ENCODE results near the gene ARF1. TPM values are rescaled to one million over a fixed set of nuclear protein-coding genes. Genes with fewer than 3 reads are reported as not detected.

ARF1 gene
- total RNA-seq, 1 donor from 2014 or later, result 393 TPM

DNA sequence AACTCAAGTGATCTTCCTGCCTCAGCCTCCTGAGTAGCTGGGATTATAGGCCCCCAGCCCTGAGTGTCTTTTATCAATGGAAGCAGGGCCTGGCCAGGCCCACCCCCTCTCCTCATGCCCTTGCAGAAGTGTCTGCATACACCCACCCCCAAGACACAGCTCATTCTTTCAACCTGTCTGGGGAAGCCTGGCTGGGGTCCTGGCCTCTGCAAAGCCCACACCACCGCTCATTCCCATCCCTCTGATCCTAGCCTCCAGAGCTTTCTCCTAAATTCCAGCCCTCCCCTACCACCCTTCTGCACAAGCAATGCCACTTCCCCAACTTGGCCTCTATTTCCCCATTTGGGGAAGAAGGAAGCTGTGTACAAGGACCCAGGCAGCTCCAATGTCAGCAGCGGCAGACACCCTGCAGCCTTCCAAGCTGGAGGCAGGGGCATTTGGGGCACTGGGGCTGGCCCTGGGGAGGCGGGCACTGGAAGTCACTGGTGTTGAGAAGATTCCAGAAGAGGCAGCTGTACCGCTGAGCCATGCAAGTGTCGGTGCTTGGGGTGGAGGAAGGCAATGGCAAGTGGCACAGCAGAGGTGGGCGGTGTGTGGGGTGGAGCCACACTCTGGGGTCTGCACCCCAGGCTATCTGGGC is 33.7 kb upstream of the ARF1 start:
- Mint-ChIP-seq H3K36me3 (ENCODE audit: low read depth, unreplicated experiment) (peaks cover 12% of the 10 kb centered on the region), H3K27me3 (ENCODE audit: unreplicated experiment) (peaks cover 17% of the 10 kb centered on the region), H3K4me3 (ENCODE audit: unreplicated experiment) (no peak overlapping the region), H3K4me1 (ENCODE audit: unreplicated experiment) (peaks cover 4% of the 10 kb centered on the region), H3K9me3 (ENCODE audit: unreplicated experiment) (no peaks in the 10 kb centered on the region), H3K27ac (ENCODE audit: unreplicated experiment) (no peak overlapping the region)
- DNase-seq (ENCODE audit: low spot score), result no peak
- TF ChIP-seq, protein P1, sequence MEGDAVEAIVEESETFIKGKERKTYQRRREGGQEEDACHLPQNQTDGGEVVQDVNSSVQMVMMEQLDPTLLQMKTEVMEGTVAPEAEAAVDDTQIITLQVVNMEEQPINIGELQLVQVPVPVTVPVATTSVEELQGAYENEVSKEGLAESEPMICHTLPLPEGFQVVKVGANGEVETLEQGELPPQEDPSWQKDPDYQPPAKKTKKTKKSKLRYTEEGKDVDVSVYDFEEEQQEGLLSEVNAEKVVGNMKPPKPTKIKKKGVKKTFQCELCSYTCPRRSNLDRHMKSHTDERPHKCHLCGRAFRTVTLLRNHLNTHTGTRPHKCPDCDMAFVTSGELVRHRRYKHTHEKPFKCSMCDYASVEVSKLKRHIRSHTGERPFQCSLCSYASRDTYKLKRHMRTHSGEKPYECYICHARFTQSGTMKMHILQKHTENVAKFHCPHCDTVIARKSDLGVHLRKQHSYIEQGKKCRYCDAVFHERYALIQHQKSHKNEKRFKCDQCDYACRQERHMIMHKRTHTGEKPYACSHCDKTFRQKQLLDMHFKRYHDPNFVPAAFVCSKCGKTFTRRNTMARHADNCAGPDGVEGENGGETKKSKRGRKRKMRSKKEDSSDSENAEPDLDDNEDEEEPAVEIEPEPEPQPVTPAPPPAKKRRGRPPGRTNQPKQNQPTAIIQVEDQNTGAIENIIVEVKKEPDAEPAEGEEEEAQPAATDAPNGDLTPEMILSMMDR (IDR thresholded peaks at IDR 0.05; ENCODE audit: unreplicated experiment), result no peak

DNA sequence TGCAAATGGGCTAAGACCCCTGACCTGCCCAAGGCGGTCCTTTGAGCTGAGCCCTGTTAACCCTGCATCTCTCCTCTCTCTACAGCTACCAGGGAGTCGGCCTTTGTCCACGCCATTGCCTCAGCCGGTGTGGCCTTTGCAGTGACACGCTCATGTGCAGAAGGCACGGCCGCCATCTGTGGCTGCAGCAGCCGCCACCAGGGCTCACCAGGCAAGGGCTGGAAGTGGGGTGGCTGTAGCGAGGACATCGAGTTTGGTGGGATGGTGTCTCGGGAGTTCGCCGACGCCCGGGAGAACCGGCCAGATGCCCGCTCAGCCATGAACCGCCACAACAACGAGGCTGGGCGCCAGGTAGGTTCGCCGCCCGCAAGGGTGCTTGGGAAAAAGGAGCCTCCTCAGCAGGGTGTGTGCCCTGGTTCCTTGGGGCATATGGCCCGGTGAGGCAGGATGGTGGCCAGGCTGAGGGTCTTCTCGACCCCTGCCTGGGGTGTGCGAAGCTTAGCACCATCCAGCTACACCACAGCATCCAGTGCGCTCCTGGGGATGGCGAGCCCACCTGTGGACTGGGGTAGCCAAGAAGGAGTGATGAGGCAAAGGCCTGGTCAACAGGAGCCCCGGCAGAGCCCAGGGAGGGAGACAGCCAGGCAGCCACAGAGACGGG is 31.8 kb upstream of the ARF1 start:
- DNase-seq (ENCODE audit: low spot score), result no peak
- TF ChIP-seq, protein P1 (IDR thresholded peaks at IDR 0.05; ENCODE audit: unreplicated experiment), result no peak
- Mint-ChIP-seq H3K27me3 (ENCODE audit: unreplicated experiment) (peaks cover 15% of the 10 kb centered on the region), H3K4me3 (ENCODE audit: unreplicated experiment) (no peak overlapping the region), H3K9me3 (ENCODE audit: unreplicated experiment) (no peaks in the 10 kb centered on the region), H3K4me1 (ENCODE audit: unreplicated experiment) (peaks cover 4% of the 10 kb centered on the region), H3K36me3 (ENCODE audit: low read depth, unreplicated experiment) (peaks cover 12% of the 10 kb centered on the region), H3K27ac (ENCODE audit: unreplicated experiment) (no peak overlapping the region)

DNA sequence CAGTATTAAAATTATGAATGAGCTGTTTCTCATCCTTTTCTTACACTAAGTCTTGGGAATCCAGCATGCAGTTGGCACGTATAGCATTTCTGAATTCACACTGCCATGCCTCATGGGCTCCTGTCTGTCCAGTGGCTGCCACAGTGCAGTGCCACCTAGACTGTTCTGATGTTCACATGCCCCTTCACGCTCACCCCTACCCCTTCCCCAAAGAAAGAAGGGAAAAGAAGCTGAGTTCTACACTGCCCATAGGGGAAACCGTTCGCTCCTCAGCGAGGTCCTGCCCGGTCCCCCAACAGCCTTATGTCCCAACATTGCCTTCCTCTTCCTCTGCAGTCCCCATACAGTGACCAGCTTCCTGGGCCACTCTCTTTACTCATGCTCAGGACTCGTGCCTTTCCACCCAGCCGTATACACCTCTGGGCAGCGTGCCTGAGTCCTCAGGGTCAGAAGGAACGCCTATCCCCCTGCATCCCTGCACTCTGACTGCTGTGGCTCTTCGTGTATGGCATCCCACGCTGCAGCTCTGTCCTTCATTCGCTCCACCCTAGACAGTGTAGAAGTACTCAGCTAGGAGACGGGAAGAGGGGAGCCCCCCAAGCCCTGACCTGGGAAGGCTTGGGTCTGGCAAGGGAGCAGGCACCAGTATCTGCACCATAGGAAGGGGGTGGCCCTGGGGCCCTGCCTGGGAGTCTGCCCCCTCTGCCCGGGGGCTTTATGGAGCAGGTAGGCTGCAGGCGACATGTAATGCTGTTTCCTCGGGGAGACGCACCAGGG is 24.1 kb upstream of the ARF1 start:
- H3K36me3 Mint-ChIP-seq (ENCODE audit: low read depth, unreplicated experiment), result peaks cover 5% of the 10 kb centered on the region
- H3K4me1 Mint-ChIP-seq (ENCODE audit: unreplicated experiment), result peaks cover 3% of the 10 kb centered on the region
- H3K4me3 Mint-ChIP-seq (ENCODE audit: unreplicated experiment), result no peak overlapping the region
- H3K27ac Mint-ChIP-seq (ENCODE audit: unreplicated experiment), result no peak overlapping the region
- H3K9me3 Mint-ChIP-seq (ENCODE audit: unreplicated experiment), result peaks cover 4% of the 10 kb centered on the region
- no peak for DNase-seq (ENCODE audit: low spot score)
- H3K27me3 Mint-ChIP-seq (ENCODE audit: unreplicated experiment), result peaks cover 21% of the 10 kb centered on the region
- TF ChIP-seq, protein P1 (IDR thresholded peaks at IDR 0.05; ENCODE audit: unreplicated experiment), result no peak

DNA sequence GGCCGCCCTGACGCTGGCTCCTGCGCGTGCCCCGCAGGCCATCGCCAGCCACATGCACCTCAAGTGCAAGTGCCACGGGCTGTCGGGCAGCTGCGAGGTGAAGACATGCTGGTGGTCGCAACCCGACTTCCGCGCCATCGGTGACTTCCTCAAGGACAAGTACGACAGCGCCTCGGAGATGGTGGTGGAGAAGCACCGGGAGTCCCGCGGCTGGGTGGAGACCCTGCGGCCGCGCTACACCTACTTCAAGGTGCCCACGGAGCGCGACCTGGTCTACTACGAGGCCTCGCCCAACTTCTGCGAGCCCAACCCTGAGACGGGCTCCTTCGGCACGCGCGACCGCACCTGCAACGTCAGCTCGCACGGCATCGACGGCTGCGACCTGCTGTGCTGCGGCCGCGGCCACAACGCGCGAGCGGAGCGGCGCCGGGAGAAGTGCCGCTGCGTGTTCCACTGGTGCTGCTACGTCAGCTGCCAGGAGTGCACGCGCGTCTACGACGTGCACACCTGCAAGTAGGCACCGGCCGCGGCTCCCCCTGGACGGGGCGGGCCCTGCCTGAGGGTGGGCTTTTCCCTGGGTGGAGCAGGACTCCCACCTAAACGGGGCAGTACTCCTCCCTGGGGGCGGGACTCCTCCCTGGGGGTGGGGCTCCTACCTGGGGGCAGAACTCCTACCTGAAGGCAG is 23.4 kb upstream of the ARF1 start:
- H3K36me3 Mint-ChIP-seq (ENCODE audit: low read depth, unreplicated experiment), result peaks cover 5% of the 10 kb centered on the region
- H3K4me3 Mint-ChIP-seq (ENCODE audit: unreplicated experiment), result no peak overlapping the region
- H3K9me3 Mint-ChIP-seq (ENCODE audit: unreplicated experiment), result peaks cover 4% of the 10 kb centered on the region
- H3K27me3 Mint-ChIP-seq (ENCODE audit: unreplicated experiment), result peaks cover 21% of the 10 kb centered on the region
- H3K27ac Mint-ChIP-seq (ENCODE audit: unreplicated experiment), result no peak overlapping the region
- TF ChIP-seq, protein P1 (IDR thresholded peaks at IDR 0.05; ENCODE audit: unreplicated experiment), result no peak
- H3K4me1 Mint-ChIP-seq (ENCODE audit: unreplicated experiment), result peaks cover 3% of the 10 kb centered on the region
- no peak for DNase-seq (ENCODE audit: low spot score)

All from endothelial cell (in vitro differentiated cells).